Stromal cell of bone marrow (primary cell): ENCODE results near the gene IRAK3.
"Not testable (repeated sequence)": the region's sequence is repeated elsewhere in the genome, so short reads cannot be mapped to it uniquely, and the experiment has no call there.

Experiments
- DNase-seq: peaks from one replicate; pipeline ENCODE4 v3.0.0-alpha.2; 2012; ENCODE audit warnings: low read depth

Gene IRAK3

DNA sequence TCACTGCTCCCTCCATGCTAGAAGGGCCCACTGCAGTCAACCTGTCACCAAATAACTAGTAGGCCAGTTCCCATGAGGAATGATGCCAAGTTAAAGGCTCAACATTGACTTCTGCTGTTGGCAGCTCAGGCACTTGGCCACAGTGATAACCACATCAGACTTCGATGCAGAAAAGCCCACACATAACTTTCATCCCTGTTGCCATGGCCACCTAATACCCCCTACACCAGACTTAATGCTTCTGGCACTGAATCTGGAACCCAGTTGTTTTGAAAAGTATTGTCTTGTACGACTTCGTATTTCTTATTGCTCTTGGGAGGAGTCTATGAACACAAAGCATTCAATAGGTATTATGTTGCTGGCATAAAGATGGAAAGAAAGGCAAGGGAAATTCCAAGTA, 69.0 kb downstream of the IRAK3 start:
- DNase-seq, result no peak

DNA sequence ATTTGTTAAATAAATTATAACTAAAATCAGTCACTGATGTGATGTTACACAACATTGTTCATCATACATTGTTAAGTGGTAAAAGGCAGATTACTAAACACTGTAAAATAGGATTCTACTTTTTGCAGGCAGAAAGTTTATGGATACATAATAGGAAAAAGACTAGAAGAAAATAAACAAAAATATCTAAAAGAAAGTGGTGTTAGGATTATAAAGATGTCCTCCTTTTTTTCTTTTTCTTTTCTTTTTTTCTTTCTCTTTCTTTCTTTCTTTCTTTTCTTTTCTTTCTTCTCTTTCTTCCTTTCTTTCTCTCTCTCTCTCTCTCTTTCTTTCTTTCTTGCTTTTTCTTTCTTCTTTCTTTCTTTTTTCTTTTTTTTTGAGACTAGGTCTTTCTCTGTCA, 73.7 kb downstream of the IRAK3 start:
- no peak for DNase-seq

DNA sequence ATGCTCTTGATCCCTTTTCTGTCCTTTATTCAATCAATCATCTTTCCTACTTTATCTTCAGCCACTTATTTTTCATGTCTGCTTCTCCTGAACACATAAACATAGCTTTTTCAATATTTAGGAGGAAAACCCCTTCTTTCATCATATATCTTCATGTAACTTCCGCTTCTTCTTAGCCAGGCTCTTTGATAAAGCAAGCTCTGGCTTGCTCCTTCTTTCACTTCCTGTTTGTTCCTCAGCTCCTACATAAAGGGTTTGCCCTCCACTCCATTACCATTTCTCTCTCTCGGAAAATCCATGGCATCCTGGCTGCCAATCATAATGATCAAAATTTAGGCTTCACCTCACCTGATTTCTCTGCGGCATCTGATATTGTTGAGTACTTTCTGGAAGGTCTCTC, 79.5 kb downstream of the IRAK3 start:
- no peak for DNase-seq

DNA sequence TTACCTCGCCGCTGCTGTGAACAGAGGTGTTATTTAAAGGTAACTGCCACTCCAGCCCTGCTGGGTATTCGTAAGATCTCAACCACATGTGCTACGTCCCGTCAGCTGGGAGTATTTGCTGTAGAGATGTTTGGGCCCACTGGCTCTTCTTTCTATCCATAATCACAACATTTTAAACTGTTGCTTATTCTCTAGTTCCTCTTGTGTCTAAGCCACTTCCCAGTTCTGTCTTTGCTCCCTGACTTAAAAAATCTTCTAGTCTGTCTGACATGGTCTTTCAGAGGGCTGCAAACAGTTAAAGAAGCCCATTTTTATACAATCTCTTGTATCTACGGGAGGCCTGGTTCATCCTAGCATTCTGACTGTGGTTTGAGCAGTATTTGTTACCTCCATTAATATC, 80.1 kb downstream of the IRAK3 start:
- DNase-seq, result no peak

DNA sequence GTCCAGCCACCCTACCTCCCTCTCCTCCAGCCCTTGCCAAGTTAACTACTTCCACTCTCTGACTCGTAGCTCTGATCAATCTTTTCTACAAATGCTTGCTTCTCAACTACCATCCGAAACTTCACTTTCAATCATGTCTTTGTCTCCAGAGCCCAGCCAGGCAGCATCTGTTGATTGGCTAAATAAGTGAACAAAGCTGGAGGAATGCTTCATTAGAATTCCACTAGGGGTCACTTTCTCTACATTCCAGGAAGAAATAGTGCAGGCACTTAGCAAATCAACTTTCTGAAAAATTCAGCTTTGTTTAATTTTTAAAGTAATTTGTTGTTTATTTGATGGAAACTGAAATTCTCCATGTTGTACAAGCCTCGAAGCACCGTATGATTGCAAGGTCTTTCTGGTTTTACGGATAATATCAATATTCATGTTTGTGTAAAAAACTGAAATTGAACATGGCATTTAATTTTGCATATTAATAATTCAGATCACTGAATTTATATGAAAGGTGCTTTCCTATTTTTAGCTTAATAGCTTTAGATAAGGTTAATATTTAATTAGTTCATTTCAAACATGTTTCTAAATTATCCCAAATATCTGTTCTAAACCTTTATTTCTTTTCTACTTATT, 80.9 kb downstream of the IRAK3 start:
- peak; percentile 29 for DNase-seq

DNA sequence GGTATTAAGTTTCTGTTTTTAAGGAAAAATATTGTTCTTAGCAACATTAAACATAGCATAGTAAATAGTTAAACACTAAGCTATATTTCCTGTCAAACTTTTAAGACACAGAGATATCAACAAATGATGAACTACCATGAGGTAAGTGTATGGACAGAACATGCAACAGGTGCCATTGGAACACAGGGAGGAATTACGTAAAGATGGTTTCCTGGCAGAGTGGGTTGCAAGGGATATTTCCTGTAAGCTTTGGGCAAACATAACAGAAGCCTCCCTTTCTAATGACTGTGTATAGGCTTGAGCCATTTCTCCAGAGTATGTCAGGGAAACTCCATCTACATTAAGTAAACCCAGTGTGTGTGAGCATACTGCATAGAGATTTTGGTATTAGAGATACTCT, 81.6 kb downstream of the IRAK3 start:
- no peak for DNase-seq

DNA sequence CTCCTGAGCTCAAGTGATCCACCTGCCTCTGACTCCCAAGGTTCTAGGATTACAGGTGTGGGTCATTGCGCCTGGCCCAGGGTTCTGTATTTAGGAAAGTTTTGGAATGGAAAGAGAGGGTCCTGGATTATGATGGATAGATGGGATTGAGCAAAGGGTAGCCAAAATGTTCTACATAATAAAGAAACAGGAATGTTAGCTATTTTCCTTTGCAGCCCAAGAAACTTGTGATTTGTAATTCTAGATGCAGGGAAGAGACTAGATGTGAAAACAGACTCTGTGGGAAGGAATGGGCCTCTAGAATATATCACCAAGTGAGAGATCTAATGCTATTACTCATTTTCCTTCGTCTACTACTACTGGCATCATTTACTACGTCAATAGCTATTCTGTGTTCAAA, 83.6 kb downstream of the IRAK3 start:
- no peak for DNase-seq

DNA sequence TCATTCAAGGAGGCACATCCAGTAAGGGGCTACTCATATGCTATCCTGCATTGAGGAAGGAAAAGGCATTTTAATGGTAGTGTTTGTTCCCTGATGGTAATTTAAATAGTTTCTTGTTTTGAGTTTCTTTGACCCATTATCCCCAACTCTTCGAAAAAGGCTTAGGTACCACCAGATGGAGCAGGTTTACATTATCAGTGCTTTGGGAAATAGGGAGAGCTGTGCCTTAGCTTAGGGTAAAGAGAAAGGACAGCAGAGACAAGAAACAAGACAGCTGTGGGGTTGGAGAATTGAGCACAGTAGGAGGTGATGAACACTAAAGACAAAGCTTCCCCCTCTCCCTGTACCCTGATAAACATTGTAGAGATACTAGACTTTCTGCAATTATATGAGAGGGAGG, 84.1 kb downstream of the IRAK3 start:
- DNase-seq, result no peak

DNA sequence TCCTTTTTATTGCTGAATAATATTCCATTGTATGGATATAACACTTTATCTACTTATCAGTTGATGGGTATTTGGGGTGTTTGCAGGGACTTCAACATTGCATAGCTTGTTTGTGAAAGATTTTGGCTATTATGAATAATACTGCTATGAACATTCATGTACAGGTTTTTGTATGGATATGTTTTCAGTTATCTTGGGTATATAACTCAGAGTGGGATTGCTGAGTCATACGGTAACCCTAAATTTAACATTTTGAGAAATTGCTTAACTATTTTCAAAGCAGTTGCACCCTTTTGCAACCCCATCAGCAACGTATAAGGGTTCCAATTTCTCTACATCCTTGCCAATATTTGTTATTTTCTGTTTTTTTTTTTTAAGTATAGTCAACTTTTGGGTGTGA, 86.0 kb downstream of the IRAK3 start:
- no peak for DNase-seq

DNA sequence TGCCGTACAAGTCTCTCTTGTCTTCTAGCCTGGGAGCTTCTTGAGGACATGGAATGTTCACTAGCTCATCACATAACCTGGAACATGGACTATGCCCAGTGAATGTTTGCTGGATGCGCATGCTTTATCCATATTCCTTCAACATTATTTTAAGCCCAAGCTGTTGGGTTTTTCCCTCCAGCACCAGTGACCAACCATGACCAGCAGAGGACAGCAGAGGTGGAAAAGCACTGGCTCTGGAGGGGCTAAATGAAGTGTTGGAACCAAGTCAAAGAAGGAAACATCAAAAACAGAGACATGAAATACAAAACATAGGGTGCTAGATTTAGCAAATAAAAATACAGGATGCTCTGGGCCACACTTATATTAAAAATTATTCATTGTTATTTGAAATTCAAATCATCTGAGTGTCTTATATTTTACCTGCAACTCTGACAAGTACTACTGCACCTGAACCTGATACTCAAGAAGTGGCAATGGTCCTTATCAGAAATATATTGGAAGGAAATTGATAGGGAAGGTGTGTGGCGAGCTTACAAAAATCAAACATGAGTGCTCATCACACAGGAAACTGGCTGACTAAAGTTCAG, 90.2 kb downstream of the IRAK3 start:
- peak; percentile 8 for DNase-seq

DNA sequence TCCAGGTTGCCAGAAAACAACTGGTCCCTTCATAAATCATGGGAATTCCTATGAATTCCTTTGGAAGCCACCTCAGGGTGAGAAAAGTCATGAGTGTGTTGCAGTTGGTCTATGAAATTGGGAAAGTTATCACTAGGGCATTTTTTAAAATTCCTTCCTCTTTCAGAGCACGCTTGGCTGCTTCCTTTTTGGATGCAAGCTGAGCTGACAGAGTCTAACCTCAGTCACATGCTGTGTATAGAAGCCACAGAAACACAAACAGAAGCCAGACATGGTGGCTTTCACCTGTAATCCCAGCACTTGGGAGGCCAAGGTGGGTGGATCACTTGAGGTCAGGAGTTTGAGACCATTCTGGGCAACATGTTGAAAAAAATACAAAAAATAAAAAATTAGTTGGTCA, 91.5 kb downstream of the IRAK3 start:
- DNase-seq, result no peak

DNA sequence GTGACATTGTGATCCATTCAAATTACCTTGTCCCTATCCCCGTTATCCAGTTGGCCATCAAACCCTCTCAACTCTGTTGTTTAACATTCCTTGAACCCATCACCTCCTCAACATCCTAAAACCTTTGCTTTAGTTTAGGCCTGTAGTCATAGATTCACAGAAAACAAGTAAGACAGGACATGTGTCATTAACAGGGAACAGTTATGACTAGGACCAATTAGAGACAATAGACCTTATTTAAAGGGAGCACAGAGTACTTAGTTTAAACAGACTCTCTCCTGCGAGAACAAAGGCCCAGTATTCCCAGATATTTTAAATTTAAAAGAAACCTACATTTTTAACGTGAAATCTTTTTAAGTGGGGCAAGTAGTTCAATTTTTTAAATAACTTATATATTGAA, 93.2 kb downstream of the IRAK3 start:
- DNase-seq, result no peak

DNA sequence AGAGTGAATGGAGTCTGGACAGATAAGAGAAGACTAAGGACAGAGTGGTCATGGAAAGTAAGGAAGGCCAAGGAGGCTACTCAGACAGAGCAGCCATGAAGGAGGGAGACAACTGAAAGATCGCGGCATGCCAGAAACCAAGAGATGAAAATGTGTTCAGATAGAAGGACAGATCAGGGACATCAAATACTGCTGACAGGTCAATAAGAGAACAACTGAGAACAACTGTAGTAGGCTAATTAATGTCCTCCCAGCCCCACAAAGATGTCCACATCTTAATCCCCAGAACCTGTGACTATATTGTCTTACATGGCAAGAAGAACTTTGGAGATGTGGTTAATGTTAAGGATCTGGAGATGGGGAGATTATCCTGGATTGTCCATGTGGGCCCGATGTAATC, 98.3 kb downstream of the IRAK3 start:
- no peak for DNase-seq

DNA sequence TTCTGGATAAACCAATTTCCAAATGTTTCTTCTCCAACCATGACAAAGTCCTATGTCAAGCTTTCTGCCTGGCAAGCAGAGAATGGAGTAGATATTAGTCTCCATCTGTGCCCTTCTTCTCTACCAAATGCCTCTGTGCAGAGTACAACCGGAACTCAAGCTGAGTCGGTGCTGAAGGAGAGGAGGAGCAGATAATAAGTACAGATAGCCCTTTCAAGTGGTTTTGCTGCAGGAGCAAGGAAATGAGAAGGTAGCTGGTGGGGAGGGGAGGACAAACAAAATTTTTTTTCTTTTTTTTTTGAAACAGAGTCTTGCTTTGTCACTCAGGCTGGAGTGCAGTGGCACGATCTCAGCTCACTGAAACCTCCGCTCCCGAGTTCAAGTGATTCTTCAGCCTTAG, 99.1 kb downstream of the IRAK3 start:
- no peak for DNase-seq

DNA sequence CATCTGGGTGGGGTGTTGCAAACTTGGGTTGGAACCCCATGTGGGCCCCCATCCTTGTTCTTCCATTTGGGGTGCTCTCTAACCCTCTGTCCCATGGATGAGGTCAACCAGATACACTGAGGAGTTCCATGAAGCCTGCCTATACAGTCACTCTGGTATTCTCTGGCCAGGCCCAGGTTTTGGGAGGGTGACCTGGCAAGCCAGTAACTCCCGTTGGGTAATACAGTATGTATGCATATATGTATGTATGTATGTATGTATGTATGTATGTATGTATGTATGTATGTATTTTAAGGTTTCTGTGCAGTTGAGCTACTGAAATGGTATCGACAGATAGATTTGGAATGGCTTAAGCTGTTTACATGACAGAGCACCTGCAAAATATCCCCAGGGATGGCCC, 100.5 kb downstream of the IRAK3 start:
- no peak for DNase-seq

DNA sequence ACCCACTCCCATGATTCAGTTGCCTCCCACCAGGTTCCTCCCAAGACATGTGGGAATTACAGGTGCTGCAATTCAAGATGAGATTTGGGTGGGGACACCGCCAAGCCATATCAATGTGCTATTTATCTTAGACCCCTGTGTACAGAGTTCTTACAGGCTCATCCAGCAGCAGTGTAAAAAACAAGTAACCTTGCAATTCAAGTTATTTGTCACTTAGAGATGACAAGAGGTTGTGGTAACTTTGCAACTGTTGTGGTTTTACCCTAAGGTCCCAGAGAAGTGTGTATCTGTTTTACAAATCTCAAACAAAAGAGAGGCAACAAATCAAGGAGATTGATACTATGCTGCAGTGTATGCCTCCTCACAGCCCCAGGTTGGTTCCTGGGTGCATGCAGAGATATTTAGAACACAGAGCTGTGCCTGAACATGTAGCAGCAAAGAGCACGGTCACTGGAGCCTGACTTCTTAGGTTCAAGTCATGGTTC, 101.7 kb downstream of the IRAK3 start:
- no peak for DNase-seq

DNA sequence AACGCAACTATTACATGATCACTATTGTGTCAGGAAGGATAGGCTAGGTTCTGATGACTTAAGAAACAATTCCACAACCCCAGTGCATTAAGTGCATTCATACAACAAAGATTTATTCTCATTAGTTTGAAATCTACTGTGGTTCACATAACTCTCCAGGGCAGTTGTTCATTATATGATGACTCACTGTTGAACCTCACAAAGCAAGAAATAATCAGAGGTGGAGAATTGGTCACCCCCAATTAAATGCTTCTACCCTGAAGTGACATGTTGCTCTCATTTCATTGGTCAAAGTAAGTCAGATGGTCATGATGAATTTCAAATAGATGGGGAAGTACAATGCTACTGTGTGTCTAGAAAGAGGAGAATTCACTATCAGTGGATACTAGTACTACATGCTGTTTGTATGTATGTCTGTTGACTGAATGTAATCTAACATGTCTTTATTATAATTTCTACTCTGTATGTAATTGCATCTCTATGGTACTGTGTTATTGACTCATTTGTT, 107.2 kb downstream of the IRAK3 start:
- DNase-seq, result no peak

DNA sequence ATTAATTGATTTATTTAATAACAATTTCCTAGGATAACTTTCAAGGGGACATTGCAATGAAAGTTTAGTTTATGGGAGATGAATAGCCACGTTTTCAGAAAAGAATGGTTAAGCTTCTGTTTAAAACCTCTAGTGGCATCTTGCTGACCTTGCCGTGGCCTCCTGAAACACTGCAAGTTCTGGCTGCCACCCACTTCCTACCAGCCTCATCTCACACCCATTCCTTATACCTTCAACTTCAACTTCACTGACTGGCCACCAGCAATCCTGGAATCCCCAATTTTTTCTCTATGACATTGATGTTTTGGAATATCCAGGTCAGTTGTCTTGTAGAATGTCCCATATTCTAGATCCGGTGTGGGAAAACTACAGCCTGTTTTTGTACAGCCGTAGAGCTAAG, 108.1 kb downstream of the IRAK3 start:
- no peak for DNase-seq

DNA sequence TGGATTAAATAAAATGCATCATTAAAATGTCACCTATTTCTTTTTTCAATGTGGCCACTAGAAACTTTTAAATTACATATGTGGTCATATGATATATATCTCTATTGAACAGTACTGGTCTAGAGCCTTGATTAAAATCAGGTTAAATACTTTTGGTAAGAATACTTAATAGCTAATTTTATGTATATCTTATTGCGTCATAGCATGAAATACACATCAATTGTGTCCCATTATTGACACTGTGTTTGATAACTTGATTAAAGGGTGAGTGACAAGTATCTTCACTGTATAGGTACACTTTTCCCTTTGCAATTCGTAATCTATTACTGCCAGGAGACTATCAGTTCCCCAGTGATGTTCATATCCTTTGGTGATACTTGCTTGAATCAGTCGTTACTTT, 108.9 kb downstream of the IRAK3 start:
- DNase-seq, result no peak

DNA sequence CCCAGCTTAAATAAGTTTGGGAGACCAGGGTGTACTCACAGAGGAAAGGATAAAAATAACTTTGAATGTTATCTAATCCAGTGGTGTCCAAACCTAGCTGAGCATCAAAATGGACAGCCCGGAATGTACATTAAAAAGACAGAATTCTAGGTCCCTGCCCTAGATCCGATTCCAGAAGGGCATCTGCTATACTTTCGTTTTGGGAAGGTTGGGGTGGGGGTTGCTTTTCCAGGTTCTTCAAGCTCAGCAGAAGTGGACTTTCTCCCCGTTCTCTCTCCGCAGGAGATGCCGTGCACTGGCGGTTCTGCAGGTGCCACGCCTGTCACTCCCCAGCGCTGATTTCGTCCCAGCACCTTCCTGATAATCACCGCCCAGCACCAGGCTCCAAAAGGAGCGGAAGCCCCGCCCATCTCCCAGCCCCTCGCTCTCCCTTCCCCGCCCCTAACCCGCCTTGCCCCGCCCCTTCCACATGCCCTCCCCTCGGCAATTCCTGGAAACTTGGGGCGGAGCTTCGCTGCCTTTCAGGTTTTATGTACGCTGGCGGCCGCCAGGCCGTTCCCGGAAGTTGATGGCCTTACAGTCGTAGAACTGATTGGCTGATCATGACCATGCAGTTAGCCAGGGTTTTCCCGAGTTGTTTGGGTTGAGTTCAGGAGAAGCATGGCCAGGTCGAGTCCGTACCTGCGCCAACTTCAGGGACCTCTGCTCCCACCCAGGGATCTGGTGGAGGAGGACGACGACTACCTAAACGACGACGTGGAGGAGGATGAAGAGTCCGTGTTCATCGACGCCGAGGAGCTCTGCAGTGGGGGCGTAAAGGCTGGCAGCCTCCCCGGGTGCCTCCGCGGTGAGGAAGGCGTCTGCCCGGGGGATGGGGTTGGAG, 113.2 kb downstream of the IRAK3 start, which contains the start of gene HELB:
TSS of gene HELB (plus strand) at position 550 of the 883 bp plus-strand sequence. CDS start at position 661, 111 bp downstream.
- peak; percentile 94 for DNase-seq

DNA sequence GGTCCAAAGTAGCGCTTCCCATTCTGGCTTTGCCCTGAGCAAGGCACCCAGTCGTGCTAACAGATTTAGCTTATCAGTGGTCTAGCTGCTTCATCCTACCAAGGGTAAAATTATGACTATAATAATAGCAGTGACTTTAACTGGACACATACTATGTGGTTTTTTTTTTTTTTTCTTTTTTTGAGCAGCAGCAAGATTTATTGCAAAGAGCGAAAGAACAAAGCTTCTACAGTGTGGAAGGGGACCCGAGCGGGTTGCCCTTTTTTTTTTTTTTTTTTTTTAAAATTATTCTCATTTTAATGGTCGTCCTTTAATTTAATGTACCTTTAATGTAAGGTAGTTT, 113.8 kb downstream of the IRAK3 start:
- no peak for DNase-seq

DNA sequence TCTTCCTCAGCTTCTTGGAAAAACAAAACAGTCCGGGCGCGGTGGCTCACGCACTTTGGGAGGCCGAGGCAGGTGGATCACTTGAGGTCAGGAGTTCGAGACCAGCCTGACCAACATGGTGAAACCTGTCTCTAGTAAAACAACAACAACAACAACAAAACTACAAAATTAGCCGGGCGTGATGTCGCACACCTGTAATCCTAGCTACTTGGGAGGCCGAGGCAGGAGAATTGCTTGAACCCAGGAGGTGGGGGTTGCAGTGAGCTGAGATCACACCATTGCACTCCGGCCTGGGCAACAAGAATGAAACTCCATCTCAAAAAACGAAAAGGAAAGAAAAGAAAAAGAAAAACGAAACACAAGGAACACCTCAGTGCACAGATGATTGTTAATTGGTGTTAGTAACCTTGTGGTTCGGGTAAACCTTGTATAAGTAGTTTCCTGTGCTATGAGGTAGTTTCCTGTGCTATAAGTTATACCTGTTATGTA, 114.3 kb downstream of the IRAK3 start:
- DNase-seq, result not testable (repeated sequence)
